Measurements from ENCODE around the gene MAP2K1.
A peak's percentile ranks its signal among the peaks of the same experiment; 100 is the strongest.

The MAP2K1 gene

GRCh38 chr15:66394472-66394871 lies 7.8 kb downstream of the MAP2K1 start:
- DNase-seq, result no peak

- no peak for DNase-seq
Measured at GRCh38 chr15:66394915-66395314, 8.2 kb downstream of the MAP2K1 start.

GRCh38 chr15:66399276-66399675 lies 12.6 kb downstream of the MAP2K1 start:
- DNase-seq, result no peak

GRCh38 chr15:66400351-66400774 lies 13.7 kb downstream of the MAP2K1 start:
- peak; percentile 30 for DNase-seq

- DNase-seq, result no peak
Measured at GRCh38 chr15:66401130-66402021, 14.7 kb downstream of the MAP2K1 start.

GRCh38 chr15:66402761-66403284 lies 16.1 kb downstream of the MAP2K1 start:
- DNase-seq, result no peak

- no peak for DNase-seq
Measured at GRCh38 chr15:66403323-66403722, 16.6 kb downstream of the MAP2K1 start.

- DNase-seq, result no peak
Measured at GRCh38 chr15:66404122-66404521, 17.4 kb downstream of the MAP2K1 start.

GRCh38 chr15:66404532-66404931 lies 17.8 kb downstream of the MAP2K1 start:
- no peak for DNase-seq

GRCh38 chr15:66405007-66405406 lies 18.3 kb downstream of the MAP2K1 start:
- no peak for DNase-seq

- DNase-seq, result no peak
Measured at GRCh38 chr15:66405615-66406014, 18.9 kb downstream of the MAP2K1 start.

GRCh38 chr15:66408254-66408653 lies 21.5 kb downstream of the MAP2K1 start:
- no peak for DNase-seq

GRCh38 chr15:66408675-66409282 lies 22.1 kb downstream of the MAP2K1 start:
- DNase-seq, result no peak

- no peak for DNase-seq
Measured at GRCh38 chr15:66409565-66410108, 22.9 kb downstream of the MAP2K1 start.

- no peak for DNase-seq
Measured at GRCh38 chr15:66411190-66411589, 24.5 kb downstream of the MAP2K1 start.

- DNase-seq, result no peak
Measured at GRCh38 chr15:66412220-66412619, 25.5 kb downstream of the MAP2K1 start.

GRCh38 chr15:66413579-66413978 lies 26.9 kb downstream of the MAP2K1 start:
- no peak for DNase-seq

GRCh38 chr15:66415360-66415759 lies 28.6 kb downstream of the MAP2K1 start:
- DNase-seq, result no peak

- DNase-seq, result no peak
Measured at GRCh38 chr15:66417736-66418135, 31.0 kb downstream of the MAP2K1 start.

- no peak for DNase-seq
Measured at GRCh38 chr15:66419471-66419870, 32.8 kb downstream of the MAP2K1 start.

- DNase-seq, result no peak
Measured at GRCh38 chr15:66422347-66422746, 35.6 kb downstream of the MAP2K1 start.

GRCh38 chr15:66423149-66423548 lies 36.4 kb downstream of the MAP2K1 start:
- no peak for DNase-seq

GRCh38 chr15:66424963-66425612 lies 38.4 kb downstream of the MAP2K1 start:
- DNase-seq, result no peak

Measured in NCI-H2171 (cell line).